ENCODE results near the gene SMYD5. TPM values are rescaled to one million over a fixed set of nuclear protein-coding genes. Genes with fewer than 3 reads are reported as not detected.

Gene SMYD5
- total RNA-seq, 1 experiment from 2014 or later = 47.0 TPM

DNA sequence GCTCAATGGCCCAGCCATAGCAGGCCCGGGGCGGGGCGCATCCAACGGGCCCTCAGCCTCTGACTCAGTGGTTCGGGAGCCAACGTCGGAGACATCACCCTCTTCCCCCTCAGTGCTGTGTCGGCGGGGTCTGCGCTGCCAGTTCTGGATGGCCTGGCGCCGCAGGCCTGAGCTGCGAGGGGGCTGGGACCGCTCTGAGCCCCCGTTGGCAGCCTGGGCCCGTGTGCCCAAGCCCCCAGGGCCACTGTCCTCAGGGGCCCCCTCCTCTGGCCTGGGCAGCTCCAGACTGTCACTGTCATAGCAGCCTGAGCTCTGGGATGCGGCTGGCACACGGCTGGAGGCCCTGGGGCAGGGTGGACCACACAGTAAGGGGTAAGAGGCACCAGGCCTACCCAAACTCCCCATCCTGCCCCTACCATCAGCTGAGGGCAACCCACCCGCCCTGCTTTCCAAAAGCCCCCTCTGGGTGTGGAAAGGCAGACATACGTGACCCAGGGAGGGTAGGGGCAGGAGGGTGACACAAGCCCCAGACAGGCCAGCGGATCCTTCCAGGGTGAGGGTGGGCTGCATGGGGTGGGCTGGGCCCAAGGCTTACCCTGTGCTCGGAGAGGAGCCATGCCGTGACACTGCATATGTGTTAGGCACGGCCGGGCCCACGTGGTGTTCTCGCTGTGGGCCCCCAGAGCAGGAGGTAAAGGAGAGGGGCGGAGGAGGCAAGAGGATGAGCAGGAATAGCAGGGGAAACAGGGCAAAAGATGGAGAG lies 51.4 kb downstream of the SMYD5 start:
- DNase-seq (ENCODE audit: low read depth, low spot score) = no peak
- in situ Hi-C loops (cut with HindIII; ENCODE audit: low pct_unique_long_range_greater_than_20kb, low sequenced_read_pairs) = no loop called here

DNA sequence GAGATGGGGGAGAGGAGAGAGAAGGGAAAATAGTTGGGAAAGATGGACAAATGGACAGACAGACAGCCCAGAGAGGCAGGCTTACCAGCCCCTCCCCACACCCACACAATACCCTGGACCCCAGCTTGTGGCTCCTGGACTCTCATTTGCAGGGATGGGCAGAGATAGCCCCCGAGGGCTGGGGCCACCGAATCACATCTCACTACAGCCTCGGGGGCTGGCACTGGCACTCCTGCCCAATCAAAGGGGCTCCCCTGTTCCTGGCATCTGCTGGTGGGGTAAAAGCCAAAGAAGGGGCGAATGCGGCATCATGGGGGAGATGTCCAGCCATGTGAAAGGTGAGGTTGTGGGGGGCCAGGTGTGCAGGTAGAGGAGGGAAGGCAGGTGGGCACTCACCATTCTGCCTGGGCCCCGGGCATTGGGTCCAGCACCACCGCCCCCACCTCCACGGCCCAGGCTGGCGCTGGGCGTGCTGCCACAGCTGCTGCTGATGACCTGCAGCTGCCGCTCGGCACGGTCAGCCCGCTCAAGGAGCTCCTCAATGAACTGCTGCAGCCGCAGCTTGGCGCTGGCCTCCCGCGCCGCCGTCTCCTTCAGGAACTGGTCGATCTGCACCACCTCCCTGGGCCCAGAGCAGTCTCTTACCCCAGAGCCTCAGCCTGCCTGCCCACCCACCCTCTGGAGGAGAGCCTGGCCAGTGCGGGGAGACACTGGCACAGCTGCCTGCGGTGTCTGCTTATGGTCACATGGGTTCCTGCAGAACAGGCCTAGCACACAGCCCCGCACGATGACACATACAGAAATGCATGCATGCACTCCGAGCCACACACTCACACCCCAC lies 52.2 kb downstream of the SMYD5 start:
- in situ Hi-C loops (cut with HindIII; ENCODE audit: low pct_unique_long_range_greater_than_20kb, low sequenced_read_pairs) = no loop called here

DNA sequence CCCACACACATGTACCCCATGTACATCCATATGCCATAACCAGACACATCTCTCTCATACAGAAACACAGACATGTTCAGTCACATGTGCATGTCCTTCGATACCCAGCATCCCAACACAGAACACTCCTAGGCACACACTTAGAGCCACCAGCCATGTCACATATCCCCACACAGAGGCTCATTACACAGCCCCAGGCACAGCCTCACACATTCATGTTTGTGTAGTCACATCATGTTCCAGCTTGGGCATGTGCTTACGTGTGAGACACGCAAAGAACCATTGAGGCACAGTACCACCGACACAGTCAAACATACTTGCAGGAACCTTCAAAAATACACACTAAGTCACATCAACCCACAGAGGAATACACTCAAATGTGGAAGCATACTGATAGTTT lies 53.0 kb downstream of the SMYD5 start:
- in situ Hi-C loops (cut with HindIII; ENCODE audit: low pct_unique_long_range_greater_than_20kb, low sequenced_read_pairs) = no loop called here
- no peak for DNase-seq (ENCODE audit: low read depth, low spot score)

More for the DNA sequence above, 52.2 kb downstream of the SMYD5 start:
- DNase-seq (ENCODE audit: low read depth, low spot score) = no peak

DNA sequence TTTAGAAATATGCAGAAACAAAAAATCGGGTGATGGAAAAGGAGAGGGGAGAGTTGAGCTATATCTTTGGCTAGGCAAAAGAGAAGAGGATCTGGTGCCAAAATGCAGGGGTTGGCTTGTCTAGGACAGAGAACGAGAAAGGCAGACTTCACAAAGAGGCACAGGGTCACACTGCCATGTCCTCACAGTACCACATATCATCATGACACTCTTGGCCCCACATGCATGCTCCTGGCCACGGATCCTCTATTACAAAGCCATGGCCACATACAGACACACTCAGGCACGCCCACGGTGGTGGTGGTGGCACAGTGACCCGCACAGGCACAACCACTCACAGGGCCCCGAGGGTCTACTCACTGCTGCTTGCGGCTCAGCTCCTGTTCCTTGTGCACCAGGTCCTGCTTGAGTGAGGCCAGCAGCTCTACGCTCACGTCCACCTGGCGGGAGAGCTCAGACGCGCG lies 54.4 kb downstream of the SMYD5 start:
- no peak for DNase-seq (ENCODE audit: low read depth, low spot score)
- in situ Hi-C loops (cut with HindIII; ENCODE audit: low pct_unique_long_range_greater_than_20kb, low sequenced_read_pairs) = no loop called here

DNA sequence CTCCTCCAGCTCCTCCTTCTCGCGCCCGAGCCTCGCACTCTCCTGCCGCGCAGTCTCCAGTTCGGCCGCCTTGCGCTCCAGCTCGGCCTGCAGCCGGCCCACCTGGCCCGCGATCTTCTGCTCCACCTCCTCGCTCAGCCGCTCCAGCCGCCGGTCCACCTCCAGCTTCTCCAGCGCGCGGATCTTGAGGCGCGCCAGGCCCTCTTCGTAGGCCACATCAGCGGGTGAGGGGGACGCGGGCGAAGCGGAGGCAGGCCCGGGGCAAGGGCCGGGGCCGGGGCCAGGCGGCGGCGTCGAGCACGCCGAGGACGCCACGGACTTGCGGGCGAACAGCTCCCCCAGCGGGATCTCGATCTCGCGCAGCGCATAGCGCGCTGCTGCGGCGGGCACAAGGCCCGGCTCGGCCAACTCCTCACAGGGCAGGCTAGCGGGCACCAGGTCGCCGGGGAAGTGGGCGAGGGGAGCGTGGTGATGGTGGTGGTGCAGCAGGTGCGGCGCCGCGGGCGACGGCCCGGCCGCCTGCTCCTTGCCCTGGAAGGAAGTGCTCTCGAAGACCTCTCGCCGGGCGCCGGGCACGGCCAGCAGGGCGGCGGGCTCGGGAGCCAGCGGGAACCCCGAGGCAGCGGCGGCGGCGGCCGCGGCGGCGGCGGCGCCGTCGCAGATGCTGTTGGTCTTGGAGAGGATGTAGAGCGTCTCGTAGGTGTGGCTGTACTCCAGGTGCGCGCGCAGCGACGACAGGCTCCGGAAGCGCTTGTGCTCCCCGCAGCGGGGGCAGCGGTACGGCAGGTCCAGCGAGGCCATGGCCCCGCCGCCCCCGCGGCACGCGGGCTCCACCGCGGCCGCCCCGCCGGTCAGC lies 55.0 kb downstream of the SMYD5 start:
- in situ Hi-C loops (cut with HindIII; ENCODE audit: low pct_unique_long_range_greater_than_20kb, low sequenced_read_pairs) = no loop called here
- no peak for DNase-seq (ENCODE audit: low read depth, low spot score)

DNA sequence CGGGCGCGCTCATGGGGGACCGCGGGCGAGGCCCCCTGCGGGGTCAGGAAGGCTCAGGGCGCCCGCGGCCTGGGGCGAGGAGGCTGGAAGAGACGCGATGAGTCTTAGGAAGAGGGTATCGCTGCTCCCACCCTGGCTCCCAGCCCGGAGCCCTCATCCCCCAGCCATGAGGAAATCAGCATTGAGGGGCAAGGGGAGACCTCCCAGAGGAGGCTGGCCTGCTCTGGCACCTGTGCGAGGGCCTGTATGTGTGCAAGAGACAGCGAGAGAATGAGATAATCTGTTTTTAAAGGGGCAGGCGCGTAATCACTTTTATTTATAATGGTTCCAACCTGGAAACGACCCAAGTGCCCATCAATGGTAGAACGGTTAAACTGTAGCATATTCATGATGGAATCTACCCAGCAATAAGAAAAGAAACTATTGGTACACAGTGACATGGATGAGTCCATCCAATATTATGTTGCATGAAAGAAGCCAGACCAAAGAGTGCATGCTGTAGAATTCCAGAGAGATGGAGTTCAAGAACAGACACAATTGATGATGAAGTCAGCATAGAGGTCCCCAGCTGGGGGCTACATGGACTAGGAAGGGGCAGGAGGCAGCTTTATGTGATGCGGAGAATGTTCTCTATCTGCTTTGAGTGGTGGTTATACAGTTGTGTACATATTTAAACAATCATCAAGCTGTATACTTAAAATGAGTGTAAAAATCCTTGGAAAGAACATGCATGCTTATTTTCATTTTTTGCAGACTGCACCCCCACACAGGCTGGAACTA lies 55.8 kb downstream of the SMYD5 start:
- no peak for DNase-seq (ENCODE audit: low read depth, low spot score)

DNA sequence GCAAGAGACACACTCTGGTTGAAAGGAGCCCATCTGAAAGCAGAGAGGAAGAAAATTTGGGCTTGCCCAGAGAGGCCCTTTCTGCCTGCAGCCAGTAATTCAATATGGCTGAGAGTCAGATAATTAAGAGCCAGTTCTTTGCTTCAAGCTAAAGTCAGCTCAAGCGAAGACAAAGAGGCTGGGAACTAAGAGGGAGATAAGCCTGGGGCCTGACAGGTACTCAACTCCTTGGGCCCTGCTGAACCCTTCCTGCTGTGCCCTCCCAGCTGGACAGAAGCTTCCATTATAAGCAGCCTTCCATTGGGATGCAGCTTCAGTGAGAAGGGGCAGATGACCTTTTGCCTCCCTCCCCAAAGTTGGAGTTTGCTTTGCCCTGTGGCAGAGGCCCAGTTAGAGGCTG lies 58.2 kb downstream of the SMYD5 start:
- in situ Hi-C loops (cut with HindIII; ENCODE audit: low pct_unique_long_range_greater_than_20kb, low sequenced_read_pairs) = no loop called here

More for the DNA sequence above, 55.8 kb downstream of the SMYD5 start:
- in situ Hi-C loops (cut with HindIII; ENCODE audit: low pct_unique_long_range_greater_than_20kb, low sequenced_read_pairs) = no loop called here

More for the DNA sequence above, 58.2 kb downstream of the SMYD5 start:
- no peak for DNase-seq (ENCODE audit: low read depth, low spot score)

Other genes starting within 250 kb of the SMYD5 start
- 7.1 and 7.8 TPM in 2 replicates for gene SFXN5, start 142.5 kb upstream of the SMYD5 start, total RNA-seq (2014; rRNA removed; shearing (Covaris generic))
- gene RAB11FIP5, start 101.3 kb upstream of the SMYD5 start, total RNA-seq (2014; rRNA removed; shearing (Covaris generic)) = 17.4 and 19.4 TPM in 2 replicates
- not detected in 2 replicates for gene NOTO, start 11.7 kb upstream of the SMYD5 start, total RNA-seq (2014; rRNA removed; shearing (Covaris generic))
- gene PRADC1, start 19.0 kb downstream of the SMYD5 start, total RNA-seq (2014; rRNA removed; shearing (Covaris generic)) = 30.7 and 38.0 TPM in 2 replicates
- gene CCT7, start 20.1 kb downstream of the SMYD5 start, total RNA-seq (2014; rRNA removed; shearing (Covaris generic)) = 762 and 775 TPM in 2 replicates
- gene FBXO41, start 70.2 kb downstream of the SMYD5 start, total RNA-seq (2014; rRNA removed; shearing (Covaris generic)) = 3.6 and 4.8 TPM in 2 replicates
- not detected in 2 replicates for gene EGR4, start 79.3 kb downstream of the SMYD5 start, total RNA-seq (2014; rRNA removed; shearing (Covaris generic))
- gene ALMS1, start 171.6 kb downstream of the SMYD5 start, total RNA-seq (2014; rRNA removed; shearing (Covaris generic)) = 14.3 and 17.6 TPM in 2 replicates